Glutamatergic neuron (in vitro differentiated cells): Measurements from ENCODE around the gene RALB. TPM values are rescaled to one million over a fixed set of nuclear protein-coding genes. Genes with fewer than 3 reads are reported as not detected.

Source experiments
- DNase-seq: peaks from one replicate; pipeline ENCODE4 v3.0.0; 2022
- H3K27ac Mint-ChIP-seq: one replicate; pipeline ENCODE4 v1.8.0; 2020; ENCODE audit warnings: mild to moderate bottlenecking, mixed read lengths, inconsistent platforms; ENCODE audit not compliant: unreplicated experiment
- H3K27me3 Mint-ChIP-seq: one replicate; pipeline ENCODE4 v1.8.0; 2020; ENCODE audit warnings: mild to moderate bottlenecking, moderate library complexity, mixed read lengths, inconsistent platforms; ENCODE audit not compliant: unreplicated experiment
- H3K36me3 Mint-ChIP-seq: one replicate; pipeline ENCODE4 v1.8.0; 2020; ENCODE audit warnings: mild to moderate bottlenecking, mixed read lengths, inconsistent platforms; ENCODE audit not compliant: unreplicated experiment
- H3K4me1 Mint-ChIP-seq: one replicate; pipeline ENCODE4 v1.8.0; 2020; ENCODE audit warnings: mild to moderate bottlenecking, low read depth, mixed read lengths, inconsistent platforms; ENCODE audit not compliant: unreplicated experiment
- H3K4me3 Mint-ChIP-seq: one replicate; pipeline ENCODE4 v1.8.0; 2020; ENCODE audit warnings: mild to moderate bottlenecking, mixed read lengths, inconsistent platforms; ENCODE audit not compliant: unreplicated experiment
- H3K9me3 Mint-ChIP-seq: one replicate; pipeline ENCODE4 v1.8.0; 2020; ENCODE audit warnings: mild to moderate bottlenecking, moderate library complexity, mixed read lengths, inconsistent platforms; ENCODE audit not compliant: unreplicated experiment
- total RNA-seq: library from RNA; stranded (reverse); fragmentation: NEBNext Ultra II Directional; extraction: Animal tissue kit (Norgen Biotek cat#: 25700); gene quantifications from one replicate; pipeline ENCODE4 v1.2.1, GENCODE V29; 2021; ENCODE audit not compliant: unreplicated experiment
- TF ChIP-seq, protein P1 (sequence below): fragments of 200-600 bp; sonication (generic); IDR thresholded peaks from one replicate; pipeline ENCODE4 v1.5.0; 2021; ENCODE audit not compliant: partially characterized antibody, unreplicated experiment

Gene RALB
- total RNA-seq, 1 donor from 2014 or later: 16.4 TPM

DNA sequence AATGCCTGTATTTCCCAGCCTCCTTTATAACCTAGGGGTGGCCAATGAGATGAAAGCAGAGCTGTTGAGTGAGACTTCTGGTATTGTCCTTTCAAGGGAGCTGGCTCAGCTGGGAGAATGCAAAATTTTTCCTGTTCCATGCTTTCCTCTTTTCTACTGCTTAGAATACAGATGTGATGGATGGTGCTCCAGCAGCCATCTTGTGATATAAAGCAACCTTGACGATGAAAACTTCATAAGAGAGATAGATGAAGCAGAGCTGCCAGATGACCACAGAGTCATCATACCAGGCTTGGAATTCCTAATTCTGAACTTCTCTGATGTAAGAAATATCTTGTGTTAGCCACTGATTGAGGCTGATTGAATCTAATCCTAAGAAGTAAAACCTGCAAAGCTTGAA is 81.4 kb downstream of the RALB start:
- Mint-ChIP-seq H3K27ac (no peak overlapping the region), H3K27me3 (peaks cover 4% of the 10 kb centered on the region)

DNA sequence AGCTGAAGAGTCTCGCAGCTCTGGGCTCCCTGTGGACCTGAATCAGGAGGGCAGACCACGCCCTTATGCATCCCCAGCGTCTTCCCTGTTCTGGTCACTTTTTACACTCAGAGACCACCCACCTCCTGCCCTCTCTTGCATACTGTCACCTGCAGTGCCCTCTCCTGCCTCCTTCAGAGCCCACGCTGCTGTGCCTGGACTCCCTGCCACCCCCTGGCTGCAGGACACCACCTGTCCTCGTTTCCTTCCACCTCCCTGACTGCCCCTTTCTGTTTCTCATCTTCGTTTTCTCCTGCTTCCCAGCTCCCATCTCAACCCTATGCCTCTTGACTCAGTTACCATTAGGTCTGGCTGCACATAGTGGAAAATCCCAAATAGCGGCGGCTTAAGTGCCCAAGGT is 84.1 kb downstream of the RALB start:
- H3K36me3 Mint-ChIP-seq: no peaks in the 10 kb centered on the region
- H3K4me3 Mint-ChIP-seq: no peak overlapping the region
- TF ChIP-seq, protein P1, sequence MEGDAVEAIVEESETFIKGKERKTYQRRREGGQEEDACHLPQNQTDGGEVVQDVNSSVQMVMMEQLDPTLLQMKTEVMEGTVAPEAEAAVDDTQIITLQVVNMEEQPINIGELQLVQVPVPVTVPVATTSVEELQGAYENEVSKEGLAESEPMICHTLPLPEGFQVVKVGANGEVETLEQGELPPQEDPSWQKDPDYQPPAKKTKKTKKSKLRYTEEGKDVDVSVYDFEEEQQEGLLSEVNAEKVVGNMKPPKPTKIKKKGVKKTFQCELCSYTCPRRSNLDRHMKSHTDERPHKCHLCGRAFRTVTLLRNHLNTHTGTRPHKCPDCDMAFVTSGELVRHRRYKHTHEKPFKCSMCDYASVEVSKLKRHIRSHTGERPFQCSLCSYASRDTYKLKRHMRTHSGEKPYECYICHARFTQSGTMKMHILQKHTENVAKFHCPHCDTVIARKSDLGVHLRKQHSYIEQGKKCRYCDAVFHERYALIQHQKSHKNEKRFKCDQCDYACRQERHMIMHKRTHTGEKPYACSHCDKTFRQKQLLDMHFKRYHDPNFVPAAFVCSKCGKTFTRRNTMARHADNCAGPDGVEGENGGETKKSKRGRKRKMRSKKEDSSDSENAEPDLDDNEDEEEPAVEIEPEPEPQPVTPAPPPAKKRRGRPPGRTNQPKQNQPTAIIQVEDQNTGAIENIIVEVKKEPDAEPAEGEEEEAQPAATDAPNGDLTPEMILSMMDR: no peak
- DNase-seq: no peak
- H3K27ac Mint-ChIP-seq: no peak overlapping the region
- H3K4me1 Mint-ChIP-seq: peaks cover 15% of the 10 kb centered on the region
- peaks cover 4% of the 10 kb centered on the region for H3K27me3 Mint-ChIP-seq
- H3K9me3 Mint-ChIP-seq: peaks cover 3% of the 10 kb centered on the region

More for the DNA sequence above, 81.4 kb downstream of the RALB start:
- DNase-seq: no peak
- Mint-ChIP-seq H3K9me3 (peaks cover 2% of the 10 kb centered on the region), H3K4me3 (no peak overlapping the region), H3K4me1 (peaks cover 21% of the 10 kb centered on the region), H3K36me3 (no peaks in the 10 kb centered on the region)
- TF ChIP-seq, protein P1: no peak

GRCh38 chr2:120338015-120338414 is 85.4 kb downstream of the RALB start:
- TF ChIP-seq, protein P1: no peak
- Mint-ChIP-seq H3K36me3 (no peaks in the 10 kb centered on the region), H3K4me1 (peaks cover 20% of the 10 kb centered on the region), H3K4me3 (no peak overlapping the region), H3K27ac (no peak overlapping the region), H3K27me3 (peaks cover 6% of the 10 kb centered on the region), H3K9me3 (peaks cover 3% of the 10 kb centered on the region)
- DNase-seq: no peak

DNA sequence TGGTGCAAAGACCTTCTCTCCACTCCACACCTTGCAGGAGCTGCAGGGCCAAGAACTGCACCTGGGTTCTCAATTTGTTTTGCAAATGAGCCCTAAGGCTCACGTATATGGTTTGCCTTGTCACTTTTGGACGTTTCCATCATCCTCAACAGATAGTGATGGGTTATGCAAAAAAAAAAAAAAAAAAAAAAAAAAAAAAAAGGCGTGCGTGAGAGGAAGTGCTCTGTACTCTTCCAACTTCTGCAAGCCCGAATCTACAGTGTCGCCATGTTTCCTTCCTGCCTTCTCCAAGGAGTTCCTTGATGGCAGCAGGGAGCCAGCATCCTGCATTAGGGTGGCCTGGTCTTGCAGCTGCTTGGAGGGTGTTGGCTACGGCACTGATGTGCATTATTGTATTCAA is 89.3 kb downstream of the RALB start:
- H3K4me3 Mint-ChIP-seq: no peak overlapping the region
- H3K27me3 Mint-ChIP-seq: peaks cover 11% of the 10 kb centered on the region
- H3K4me1 Mint-ChIP-seq: peaks cover 16% of the 10 kb centered on the region
- DNase-seq: no peak
- H3K9me3 Mint-ChIP-seq: peaks cover 1% of the 10 kb centered on the region
- H3K27ac Mint-ChIP-seq: no peak overlapping the region
- TF ChIP-seq, protein P1: no peak
- no peaks in the 10 kb centered on the region for H3K36me3 Mint-ChIP-seq

DNA sequence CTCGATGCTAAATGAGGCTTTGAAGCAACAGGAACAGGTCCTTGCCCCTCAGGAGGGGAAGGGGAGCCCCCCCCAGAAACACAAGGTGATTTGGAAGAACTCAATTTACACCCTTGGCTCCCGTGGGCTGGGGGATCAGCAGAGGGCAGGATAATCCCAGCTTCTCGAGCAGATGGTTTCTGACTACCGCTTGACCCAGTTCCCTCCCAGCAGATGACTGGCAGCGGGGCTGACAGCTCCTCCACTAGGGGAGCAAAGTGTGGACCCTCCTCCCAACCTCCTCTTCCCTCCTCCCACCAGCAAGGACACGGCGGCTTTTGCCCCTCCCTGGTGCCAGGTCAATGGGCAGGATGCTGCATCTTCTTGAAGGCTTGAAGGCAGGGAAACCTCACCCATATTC is 89.8 kb downstream of the RALB start:
- Mint-ChIP-seq H3K27me3 (peaks cover 13% of the 10 kb centered on the region), H3K27ac (no peak overlapping the region), H3K4me1 (peaks cover 17% of the 10 kb centered on the region), H3K9me3 (peaks cover 1% of the 10 kb centered on the region), H3K36me3 (no peaks in the 10 kb centered on the region), H3K4me3 (no peak overlapping the region)
- TF ChIP-seq, protein P1: no peak
- DNase-seq: no peak
